GM19455 (cell line): ENCODE results near the gene KCNJ5.

Source experiments
- ATAC-seq: cut with Tn5 transposase; IDR thresholded peaks from one replicate; pipeline ENCODE4 v1.9.1; 2021; ENCODE audit not compliant: unreplicated experiment

Gene KCNJ5

GRCh38 chr11:128927683-128928336, 36.7 kb downstream of the KCNJ5 start:
- no peak for ATAC-seq

- peak; percentile 98 for ATAC-seq
Observed at GRCh38 chr11:128928400-128928799, 37.2 kb downstream of the KCNJ5 start.

- ATAC-seq: no peak
Observed at GRCh38 chr11:128929468-128929867, 38.3 kb downstream of the KCNJ5 start.

- no peak for ATAC-seq
Observed at GRCh38 chr11:128929991-128930390, 38.8 kb downstream of the KCNJ5 start.

GRCh38 chr11:128931066-128931465, 39.9 kb downstream of the KCNJ5 start:
- no peak for ATAC-seq

GRCh38 chr11:128931668-128932067, 40.5 kb downstream of the KCNJ5 start:
- no peak for ATAC-seq

- no peak for ATAC-seq
Observed at GRCh38 chr11:128933481-128934178, 42.5 kb downstream of the KCNJ5 start.

GRCh38 chr11:128934351-128934750, 43.2 kb downstream of the KCNJ5 start:
- ATAC-seq: no peak

- no peak for ATAC-seq
Observed at GRCh38 chr11:128934926-128935325, 43.8 kb downstream of the KCNJ5 start.

- ATAC-seq: no peak
Observed at GRCh38 chr11:128936606-128937251, 45.6 kb downstream of the KCNJ5 start.

GRCh38 chr11:128937480-128937879, 46.3 kb downstream of the KCNJ5 start:
- no peak for ATAC-seq

- ATAC-seq: no peak
Observed at GRCh38 chr11:128938156-128938885, 47.2 kb downstream of the KCNJ5 start.

- no peak for ATAC-seq
Observed at GRCh38 chr11:128939591-128939990, 48.4 kb downstream of the KCNJ5 start.

GRCh38 chr11:128940156-128940555, 49.0 kb downstream of the KCNJ5 start:
- ATAC-seq: no peak

- ATAC-seq: no peak
Observed at GRCh38 chr11:128940603-128941002, 49.4 kb downstream of the KCNJ5 start.

GRCh38 chr11:128941110-128941509, 50.0 kb downstream of the KCNJ5 start:
- no peak for ATAC-seq

- no peak for ATAC-seq
Observed at GRCh38 chr11:128941573-128942271, 50.6 kb downstream of the KCNJ5 start.

GRCh38 chr11:128942272-128942612, 51.1 kb downstream of the KCNJ5 start:
- no peak for ATAC-seq

- ATAC-seq: no peak
Observed at GRCh38 chr11:128942817-128943427, 51.8 kb downstream of the KCNJ5 start, which contains the start of gene TP53AIP1. Gene TP53AIP1 (minus strand): TSS chr11:128942871. CDS start chr11:128937818, 5,053 bp downstream.

GRCh38 chr11:128943428-128943976, 52.3 kb downstream of the KCNJ5 start:
- no peak for ATAC-seq
